ENCODE measurements around the gene ZNF219. TPM values are rescaled to one million over a fixed set of nuclear protein-coding genes. Genes with fewer than 3 reads are reported as not detected.

ZNF219 gene
- total and polyA plus RNA-seq, 2 of the 13 experiments (the other 11 are each of a cell fraction or from before 2014, with no cell fraction given) = 34.5 to 36.6 TPM

- TF ChIP-seq CENPT (CRISPR knock-in tag; IDR thresholded peaks at IDR 0.05; ENCODE audit: low read depth) (peak; percentile 35; the same call in 1 of the 2 replicates), YEATS2 (CRISPR knock-in tag; IDR thresholded peaks at IDR 0.05; ENCODE audit: borderline replicate concordance) (no peak), SP140L (CRISPR knock-in tag; IDR thresholded peaks at IDR 0.05; ENCODE audit: borderline replicate concordance) (no peak), ZSCAN5A (CRISPR knock-in tag; IDR thresholded peaks at IDR 0.05; ENCODE audit: borderline replicate concordance) (no peak), SIX1 (CRISPR knock-in tag; IDR thresholded peaks at IDR 0.05; ENCODE audit: borderline replicate concordance) (no peak), SUZ12 (IDR thresholded peaks at IDR 0.05; ENCODE audit: low read depth, low read length) (no peak), RXRA (CRISPR knock-in tag; IDR thresholded peaks at IDR 0.05) (no peak), ZNF510 (CRISPR knock-in tag; IDR thresholded peaks at IDR 0.05; ENCODE audit: low read depth) (no peak), NFRKB (IDR thresholded peaks at IDR 0.05) (no peak), HOMEZ (CRISPR knock-in tag; IDR thresholded peaks at IDR 0.05; ENCODE audit: low read depth) (no peak), BORCS8-MEF2B (CRISPR knock-in tag; IDR thresholded peaks at IDR 0.05) (peak; percentile 51), JUND (CRISPR knock-in tag; IDR thresholded peaks at IDR 0.05) (no peak), GPN1 (CRISPR knock-in tag; IDR thresholded peaks at IDR 0.05; ENCODE audit: borderline replicate concordance) (no peak), ZNF614 (CRISPR knock-in tag; IDR thresholded peaks at IDR 0.05; ENCODE audit: borderline replicate concordance) (no peak), PBX3 (CRISPR knock-in tag; IDR thresholded peaks at IDR 0.05; ENCODE audit: borderline replicate concordance) (no peak), HMGA1 (CRISPR knock-in tag; conservative IDR thresholded peaks at IDR 0.05) (no peak), ZNF235 (CRISPR knock-in tag; IDR thresholded peaks at IDR 0.05; ENCODE audit: borderline replicate concordance) (no peak), ATRX (CRISPR knock-in tag; IDR thresholded peaks at IDR 0.05; ENCODE audit: borderline replicate concordance) (no peak), SP5 (CRISPR knock-in tag; IDR thresholded peaks at IDR 0.05; ENCODE audit: borderline replicate concordance, low read depth) (no peak), SNAPC2 (CRISPR knock-in tag; IDR thresholded peaks at IDR 0.05) (no peak)
Observed at GRCh38 chr14:21096978-21097635, 1.3 kb downstream of the ZNF219 start (continued).

All from HepG2 (cell line).